Thyroid gland (tissue), 4 donors: ENCODE data around the gene GPHA2. TPM values are rescaled to one million over a fixed set of nuclear protein-coding genes. Genes with fewer than 3 reads are reported as not detected.

ENCODE experiments used
- DNase-seq, 2 donors: peaks; one replicate each; pipeline ENCODE4 v3.0.0-alpha.2; 2019
- H3K27ac ChIP-seq, 3 donors: fragments of 200-600 bp; sonication (generic); 1 replicate in 2 of 3; 2 replicates in 1 of 3; pipeline ENCODE4 v1.5.1; 2016 to 2019; ENCODE audit warnings: mild to moderate bottlenecking in 1 of 3, moderate library complexity in 1 of 3
- H3K27me3 ChIP-seq: fragments of 200-600 bp; sonication (generic); one replicate; pipeline ENCODE4 v1.5.1; 2019
- H3K36me3 ChIP-seq, 2 donors: fragments of 200-600 bp; sonication (generic); one replicate each; pipeline ENCODE4 v1.5.1; 2016 to 2019
- H3K4me1 ChIP-seq, 2 donors: fragments of 200-600 bp; sonication (generic); one replicate each; pipeline ENCODE4 v1.5.1; 2017 to 2019
- H3K4me3 ChIP-seq, 3 donors: fragments of 200-600 bp; sonication (generic); replicated peaks in 1 of 3; 1 replicate in 2 of 3; 2 replicates in 1 of 3; pipeline ENCODE4 v1.5.1; 2016; ENCODE audit warnings: mild to moderate bottlenecking in 1 of 3
- H3K9me3 ChIP-seq: fragments of 200-600 bp; sonication (generic); one replicate; pipeline ENCODE4 v1.5.1; 2017
- POLR2A ChIP-seq, 2 donors: fragments of 450-650 bp; IDR thresholded peaks; one replicate each; pipeline ENCODE4 v1.6.1; 2017; ENCODE audit warnings: antibody characterized with exemption in 2 of 2, mild to moderate bottlenecking in 2 of 2, moderate library complexity in 1 of 2
- WGBS, 2 donors: methylation state at CpG; one replicate each; pipeline ENCODE4 v1.1.5; 2017; 5-methylcytosine and 5-hydroxymethylcytosine counted together
- intact Hi-C: fragments of 100-400 bp; cut with DNase I; formaldehyde crosslinking; loops from one replicate; pipeline ENCODE4 v1.15.1; 2023
- total RNA-seq, 4 donors: library from RNA; depleted of rRNA; stranded (reverse); fragments of >200 nt; gene quantifications; one replicate each; pipeline ENCODE4 v1.2.3, GENCODE V29; 2016
- TF ChIP-seq, protein P1 (sequence below), 6 experiments: fragments of 200-600 bp in 3 of 6; fragments of 450-650 bp in 3 of 6; sonication (generic) in 3 of 6; IDR thresholded peaks; one replicate each; pipeline ENCODE4 v1.5.1; 2016 to 2019; ENCODE audit warnings: antibody characterized with exemption in 6 of 6, mild to moderate bottlenecking in 2 of 6, inconsistent platforms in 1 of 6, moderate library complexity in 1 of 6

GPHA2 gene
- total RNA-seq, 4 donors from 2014 or later: 0.94 TPM; not detected in 3

DNA sequence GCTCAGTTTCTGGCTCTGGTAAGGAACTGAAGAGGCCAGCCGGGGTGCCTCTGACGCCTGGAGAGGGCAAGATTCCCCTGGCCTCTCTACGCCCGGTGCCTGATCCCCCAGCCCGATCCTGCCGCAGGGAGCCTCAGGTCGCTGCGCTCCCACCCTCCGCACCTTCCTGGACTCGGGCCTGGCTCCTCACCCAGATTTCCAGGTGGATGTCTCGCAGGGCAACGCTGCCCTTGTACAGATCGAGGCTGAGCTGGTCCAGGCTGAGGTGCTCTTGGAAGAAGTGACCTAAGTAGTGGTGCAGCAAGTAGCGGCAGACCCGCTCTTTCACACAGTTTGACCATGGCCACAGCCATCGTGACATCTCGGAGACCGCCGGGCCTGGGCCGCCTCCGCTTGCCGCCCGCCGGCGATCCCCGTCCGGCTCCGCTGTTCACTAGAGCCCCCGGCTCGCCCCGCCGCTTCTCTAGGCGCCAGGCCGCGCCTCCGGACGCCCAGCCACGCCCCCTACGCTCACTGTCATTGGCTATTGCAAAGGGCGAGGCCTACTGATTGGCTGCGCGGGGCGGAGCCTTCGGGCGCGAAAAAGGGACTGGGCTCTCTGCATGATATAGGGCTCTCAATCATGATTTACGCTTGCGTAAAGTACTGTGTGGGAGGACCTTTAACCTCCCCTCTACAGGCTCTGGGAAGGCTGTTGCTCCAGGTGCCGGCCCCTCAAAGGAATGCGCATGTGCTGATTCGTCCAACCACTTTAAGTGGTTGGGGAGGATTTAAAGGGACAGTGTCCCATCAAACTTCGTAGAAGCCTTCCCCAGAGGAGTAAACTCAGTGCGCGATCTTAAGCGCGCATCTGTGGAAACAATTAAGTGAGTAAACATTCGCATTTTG, 18.7 kb downstream of the GPHA2 start, which contains the start of gene ATG2A:
ATG2A (minus strand) TSS at position 435 of the 888 bp plus-strand sequence; CDS start at position 361, 74 bp downstream.
- intact Hi-C loops: loop anchor here (10.0 kb wide), 1 partner anchor 198 kb away; the partner anchor contains the start of genes TM7SF2 and ZNHIT2
- H3K27ac ChIP-seq: peak within 1 kb of the TSS; percentile 46 to 85 (median 76)
- DNase-seq: peak; percentile 100
- no peaks in the 10 kb centered on the region for H3K9me3 ChIP-seq
- peak; percentile 27 to 92 for TF ChIP-seq POLR2A (IDR thresholded peaks at IDR 0.05)
- TF ChIP-seq, protein P1, sequence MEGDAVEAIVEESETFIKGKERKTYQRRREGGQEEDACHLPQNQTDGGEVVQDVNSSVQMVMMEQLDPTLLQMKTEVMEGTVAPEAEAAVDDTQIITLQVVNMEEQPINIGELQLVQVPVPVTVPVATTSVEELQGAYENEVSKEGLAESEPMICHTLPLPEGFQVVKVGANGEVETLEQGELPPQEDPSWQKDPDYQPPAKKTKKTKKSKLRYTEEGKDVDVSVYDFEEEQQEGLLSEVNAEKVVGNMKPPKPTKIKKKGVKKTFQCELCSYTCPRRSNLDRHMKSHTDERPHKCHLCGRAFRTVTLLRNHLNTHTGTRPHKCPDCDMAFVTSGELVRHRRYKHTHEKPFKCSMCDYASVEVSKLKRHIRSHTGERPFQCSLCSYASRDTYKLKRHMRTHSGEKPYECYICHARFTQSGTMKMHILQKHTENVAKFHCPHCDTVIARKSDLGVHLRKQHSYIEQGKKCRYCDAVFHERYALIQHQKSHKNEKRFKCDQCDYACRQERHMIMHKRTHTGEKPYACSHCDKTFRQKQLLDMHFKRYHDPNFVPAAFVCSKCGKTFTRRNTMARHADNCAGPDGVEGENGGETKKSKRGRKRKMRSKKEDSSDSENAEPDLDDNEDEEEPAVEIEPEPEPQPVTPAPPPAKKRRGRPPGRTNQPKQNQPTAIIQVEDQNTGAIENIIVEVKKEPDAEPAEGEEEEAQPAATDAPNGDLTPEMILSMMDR (IDR thresholded peaks at IDR 0.05): peak in 1 of 6 experiments; percentile 25
- WGBS, 2 donors: 0 to 2% methylated on average over 23 to 49 of the region's 57 CpGs
- H3K4me3 ChIP-seq: peak within 1 kb of the TSS; percentile 88 to 95 (median 94)
- H3K36me3 ChIP-seq: peaks cover 16 to 22% of the 10 kb centered on the region in 2 donors
- H3K27me3 ChIP-seq: no peaks in the 10 kb centered on the region
- peaks cover 16 to 19% of the 10 kb centered on the region in 2 donors for H3K4me1 ChIP-seq

DNA sequence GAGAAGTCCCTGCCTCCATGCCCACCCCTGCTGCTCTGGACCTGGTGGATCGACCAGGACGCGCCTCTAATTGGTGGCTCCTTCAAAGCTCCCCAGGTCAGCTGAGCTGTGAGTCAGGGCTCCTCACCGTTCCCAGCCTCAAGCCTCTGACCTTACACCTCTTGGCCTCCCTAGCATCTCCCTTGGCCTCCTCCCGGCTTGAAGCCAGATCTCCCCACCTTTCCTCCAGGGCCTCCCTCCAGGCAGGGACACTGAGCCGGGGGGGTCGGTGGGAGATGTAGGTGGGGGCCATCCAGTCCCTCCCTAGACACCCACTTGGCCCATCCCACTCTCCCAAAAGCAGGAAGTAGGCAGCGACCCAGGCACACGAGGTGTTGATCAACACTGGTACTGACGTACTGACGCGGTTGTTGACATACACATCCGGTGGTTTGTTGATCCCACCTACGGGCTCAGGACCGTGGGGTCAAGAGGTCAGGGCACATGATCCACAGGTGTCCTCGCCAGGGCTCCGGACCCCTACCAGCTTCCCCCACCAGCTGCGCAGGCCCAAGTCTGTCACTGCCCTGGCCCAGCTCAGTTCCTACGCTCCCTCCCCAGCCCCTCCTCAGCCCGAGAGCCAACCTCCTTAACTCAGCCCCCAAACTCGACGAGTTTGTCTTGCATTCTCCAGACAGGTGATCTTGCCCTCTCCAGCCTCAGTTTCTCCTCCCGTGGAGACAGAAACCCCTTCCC, 19.5 kb downstream of the GPHA2 start:
- H3K27ac ChIP-seq: peak overlapping the region; percentile 46 to 63 (median 55)
- peak overlapping the region; percentile 88 to 95 (median 94) for H3K4me3 ChIP-seq
- no peaks in the 10 kb centered on the region for H3K27me3 ChIP-seq
- intact Hi-C loops: loop anchor here (10.0 kb wide), 1 partner anchor 199 kb away; the partner anchor contains the start of genes TM7SF2 and ZNHIT2
- DNase-seq: peak; percentile 31 to 37
- no peaks in the 10 kb centered on the region for H3K9me3 ChIP-seq
- TF ChIP-seq, protein P1 (IDR thresholded peaks at IDR 0.05): no peak
- TF ChIP-seq POLR2A (IDR thresholded peaks at IDR 0.05): no peak
- 7% methylated on average over 18 to 23 of the region's 23 CpGs for WGBS, 2 donors
- peaks cover 24 to 30% of the 10 kb centered on the region in 2 donors for H3K36me3 ChIP-seq
- peaks cover 16 to 19% of the 10 kb centered on the region in 2 donors for H3K4me1 ChIP-seq

DNA sequence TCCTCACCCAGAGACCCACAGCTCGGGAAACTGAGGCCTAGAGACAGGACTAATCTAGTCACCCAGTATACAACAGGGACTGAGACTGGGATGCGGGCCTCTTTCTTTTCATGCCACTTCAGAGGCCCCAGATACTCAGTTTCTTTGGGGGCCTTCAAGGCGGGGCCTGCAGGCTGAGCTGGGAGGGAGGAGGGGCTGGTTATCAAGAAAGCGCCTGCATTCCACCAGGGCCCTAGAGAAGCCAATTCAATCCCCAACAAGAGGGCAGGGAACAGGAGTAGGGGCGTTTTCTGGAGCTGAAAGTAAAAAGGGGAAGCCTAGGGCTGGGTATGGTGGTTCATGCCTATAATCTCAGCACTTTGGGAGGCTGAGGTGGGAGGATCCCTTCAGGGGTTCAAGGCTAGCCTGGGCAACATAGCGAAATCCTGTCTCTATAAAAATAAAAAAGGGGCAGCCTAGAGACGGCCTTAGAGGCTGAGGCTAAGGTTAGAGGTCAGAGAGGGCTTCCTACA, 20.3 kb downstream of the GPHA2 start:
- intact Hi-C loops: loop anchor here (10.0 kb wide), 1 partner anchor 199 kb away; the partner anchor contains the start of genes TM7SF2 and ZNHIT2
- H3K4me3 ChIP-seq: peak overlapping the region in 1 of 3 donors; percentile 94
- H3K27me3 ChIP-seq: no peaks in the 10 kb centered on the region
- peaks cover 16 to 19% of the 10 kb centered on the region in 2 donors for H3K4me1 ChIP-seq
- no peaks in the 10 kb centered on the region for H3K9me3 ChIP-seq
- WGBS, 2 donors: 75 to 79% methylated on average over 7 of the region's 7 CpGs
- H3K36me3 ChIP-seq: peaks cover 32 to 38% of the 10 kb centered on the region in 2 donors
- TF ChIP-seq POLR2A (IDR thresholded peaks at IDR 0.05): no peak
- TF ChIP-seq, protein P1 (IDR thresholded peaks at IDR 0.05): no peak
- peak overlapping the region in 1 of 3 donors; percentile 5 for H3K27ac ChIP-seq
- no peak for DNase-seq

DNA sequence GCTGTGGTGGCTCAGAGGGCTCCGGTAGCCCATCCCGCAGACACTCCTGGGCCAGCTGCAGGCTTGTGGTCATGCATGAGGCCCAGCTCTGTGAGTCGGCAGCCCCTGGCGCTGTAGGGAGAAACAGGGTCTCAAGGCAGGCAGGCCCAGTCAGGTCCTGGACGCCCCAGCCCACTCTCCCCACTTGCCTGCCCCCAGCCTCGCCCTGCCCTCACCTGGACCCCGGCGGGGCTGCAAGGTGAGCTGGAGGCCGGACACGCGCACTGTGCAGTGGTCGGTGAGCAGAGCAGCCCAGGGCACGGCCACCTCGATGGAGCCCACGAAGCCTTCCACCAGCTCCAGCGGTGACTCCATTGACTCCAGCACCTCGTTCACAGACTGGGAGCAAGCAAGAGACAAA, 21.6 kb downstream of the GPHA2 start:
- Histone ChIP-seq H3K4me3 (no peak overlapping the region), H3K36me3 (peaks cover 45 to 51% of the 10 kb centered on the region in 2 donors), H3K27ac (no peak overlapping the region), H3K4me1 (peaks cover 16 to 19% of the 10 kb centered on the region in 2 donors), H3K27me3 (no peaks in the 10 kb centered on the region), H3K9me3 (no peaks in the 10 kb centered on the region)
- TF ChIP-seq POLR2A (IDR thresholded peaks at IDR 0.05): no peak
- TF ChIP-seq, protein P1 (IDR thresholded peaks at IDR 0.05): no peak
- intact Hi-C loops: loop anchor here (5.0 to 10.0 kb wide), 2 partner anchors 103 to 201 kb away; partner anchors contain the start of genes TM7SF2 and ZNHIT2
- DNase-seq: no peak
- WGBS, 2 donors: 81 to 97% methylated on average over 3 to 5 of the region's 17 CpGs
